ENCODE data around the gene MRTFB. TPM values are rescaled to one million over a fixed set of nuclear protein-coding genes. Genes with fewer than 3 reads are reported as not detected.

Gene MRTFB
- total and polyA plus RNA-seq, 2 of the 13 experiments (the other 11 are each of a cell fraction or from before 2014, with no cell fraction given) = 11.4 to 14.0 TPM

GRCh38 chr16:14303639-14304394 lies 232.7 kb downstream of the MRTFB start (continued):
- TF ChIP-seq CREBL2 (CRISPR knock-in tag; IDR thresholded peaks at IDR 0.05; ENCODE audit: borderline replicate concordance) (0 out of 2 replicates have a peak, but pooled peaks have one; percentile 40), ZNF556 (CRISPR knock-in tag; IDR thresholded peaks at IDR 0.05; ENCODE audit: borderline replicate concordance) (0 out of 2 replicates have a peak, but pooled peaks have one; percentile 48), ZMYM4 (CRISPR knock-in tag; IDR thresholded peaks at IDR 0.05) (0 out of 2 replicates have a peak, but pooled peaks have one; percentile 10), HES4 (CRISPR knock-in tag; IDR thresholded peaks at IDR 0.05; ENCODE audit: borderline replicate concordance) (no peak), ZNF280D (CRISPR knock-in tag; IDR thresholded peaks at IDR 0.05) (0 out of 2 replicates have a peak, but pooled peaks have one; percentile 10), DZIP1 (CRISPR knock-in tag; IDR thresholded peaks at IDR 0.05) (peak; percentile 73), ZFP90 (CRISPR knock-in tag; IDR thresholded peaks at IDR 0.05; ENCODE audit: borderline replicate concordance) (peak; percentile 45; the same call in 1 of the 2 replicates), ZNF318 (CRISPR knock-in tag; IDR thresholded peaks at IDR 0.05) (0 out of 2 replicates have a peak, but pooled peaks have one; percentile 69), SKI (IDR thresholded peaks at IDR 0.05; ENCODE audit: partially characterized antibody) (no peak), ZNF317 (CRISPR knock-in tag; IDR thresholded peaks at IDR 0.05) (no peak), JUNB (CRISPR knock-in tag; IDR thresholded peaks at IDR 0.05; ENCODE audit: borderline replicate concordance) (no peak), CENPT (CRISPR knock-in tag; IDR thresholded peaks at IDR 0.05; ENCODE audit: low read depth) (no peak)

Data from HepG2 (cell line).